ENCODE results near the gene SDF4.
"Not testable (repeated sequence)": the region's sequence is repeated elsewhere in the genome, so short reads cannot be mapped to it uniquely, and the experiment has no call there.

Gene SDF4

DNA sequence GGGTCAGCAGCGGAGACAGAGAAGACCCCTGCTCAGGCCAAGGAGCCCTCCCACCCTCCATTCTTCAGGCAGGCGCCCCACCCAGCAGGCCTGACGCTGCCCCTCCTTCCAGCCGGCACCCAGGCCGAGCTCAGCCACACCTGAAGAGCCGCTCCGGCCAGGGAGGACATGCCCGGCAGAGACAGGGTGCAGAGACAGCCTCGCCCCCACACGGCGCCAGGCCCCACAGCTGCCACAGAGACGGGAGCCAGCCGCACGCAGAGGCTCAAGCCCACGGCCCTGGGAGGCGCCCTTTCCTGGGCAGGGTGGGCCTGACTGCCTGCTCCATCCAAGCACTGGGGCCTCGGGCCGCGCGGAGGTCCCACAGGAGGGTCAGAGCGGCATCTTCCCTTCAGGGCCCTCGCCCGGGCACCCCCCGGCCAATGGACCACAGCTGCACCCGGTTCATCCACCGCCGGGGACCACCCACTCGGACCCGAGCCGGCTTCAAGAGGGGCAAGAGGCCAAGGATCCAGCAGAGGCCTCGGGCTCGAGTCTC lies 52.9 kb downstream of the SDF4 start:
- DNase-seq (ENCODE audit: low spot score), result no peak

DNA sequence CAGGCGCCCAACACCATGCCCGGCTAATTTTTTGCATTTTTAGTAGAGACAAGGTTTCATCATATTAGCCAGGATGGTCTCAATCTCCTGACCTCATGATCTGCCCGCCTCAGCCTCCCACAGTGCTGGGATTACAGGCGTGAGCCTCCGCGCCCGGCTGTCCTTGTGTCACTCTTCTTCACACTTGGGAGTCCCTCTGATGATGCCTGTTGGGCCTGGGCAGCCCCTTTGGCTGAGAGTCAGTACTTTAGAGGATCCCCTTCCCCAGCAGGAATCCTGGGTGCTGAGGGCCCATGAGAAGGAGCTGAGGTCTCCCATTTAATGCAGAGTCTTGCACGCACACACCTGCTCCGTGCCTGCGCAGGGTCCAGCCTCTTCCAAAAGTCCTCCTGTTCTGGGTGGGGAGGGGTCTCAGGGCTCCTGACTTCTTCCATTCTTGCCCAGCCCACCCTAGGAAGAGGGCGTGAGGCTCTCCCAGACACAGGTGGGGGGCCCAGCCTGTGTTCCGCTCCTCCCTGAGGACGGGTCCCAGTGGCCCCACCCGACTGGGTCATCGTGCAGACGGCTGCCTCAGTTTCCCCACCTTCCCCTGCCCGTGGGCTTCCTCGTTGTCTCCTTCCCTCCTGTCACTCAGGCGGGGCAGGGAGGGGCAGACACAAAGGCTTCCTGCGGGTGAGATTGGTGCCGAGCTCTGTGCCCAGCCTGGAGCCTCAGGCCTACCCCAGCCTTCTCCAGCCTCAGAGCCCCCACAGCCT lies 54.2 kb downstream of the SDF4 start:
- no peak for DNase-seq (ENCODE audit: low spot score)

DNA sequence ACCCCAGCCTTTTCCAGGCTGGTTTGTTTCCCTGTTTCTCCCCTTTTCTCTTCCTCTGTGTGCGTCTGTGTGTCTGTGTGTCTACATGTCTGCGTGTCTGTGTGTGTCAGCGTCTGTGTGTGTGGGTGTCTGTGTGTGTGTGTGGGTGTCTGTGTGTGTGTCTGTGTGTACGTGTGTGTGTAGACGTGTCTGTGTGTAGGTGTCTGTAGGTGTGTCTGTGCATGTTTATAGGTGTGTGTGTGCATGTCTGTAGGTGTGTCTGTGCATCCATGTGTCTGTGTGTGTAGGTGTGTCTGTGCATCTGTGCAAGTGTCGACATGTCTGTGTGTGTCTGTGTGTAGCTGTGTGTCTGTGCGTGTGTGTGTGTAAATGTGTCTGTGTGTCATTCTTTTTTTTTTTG lies 54.9 kb downstream of the SDF4 start:
- no peak for DNase-seq (ENCODE audit: low spot score)

DNA sequence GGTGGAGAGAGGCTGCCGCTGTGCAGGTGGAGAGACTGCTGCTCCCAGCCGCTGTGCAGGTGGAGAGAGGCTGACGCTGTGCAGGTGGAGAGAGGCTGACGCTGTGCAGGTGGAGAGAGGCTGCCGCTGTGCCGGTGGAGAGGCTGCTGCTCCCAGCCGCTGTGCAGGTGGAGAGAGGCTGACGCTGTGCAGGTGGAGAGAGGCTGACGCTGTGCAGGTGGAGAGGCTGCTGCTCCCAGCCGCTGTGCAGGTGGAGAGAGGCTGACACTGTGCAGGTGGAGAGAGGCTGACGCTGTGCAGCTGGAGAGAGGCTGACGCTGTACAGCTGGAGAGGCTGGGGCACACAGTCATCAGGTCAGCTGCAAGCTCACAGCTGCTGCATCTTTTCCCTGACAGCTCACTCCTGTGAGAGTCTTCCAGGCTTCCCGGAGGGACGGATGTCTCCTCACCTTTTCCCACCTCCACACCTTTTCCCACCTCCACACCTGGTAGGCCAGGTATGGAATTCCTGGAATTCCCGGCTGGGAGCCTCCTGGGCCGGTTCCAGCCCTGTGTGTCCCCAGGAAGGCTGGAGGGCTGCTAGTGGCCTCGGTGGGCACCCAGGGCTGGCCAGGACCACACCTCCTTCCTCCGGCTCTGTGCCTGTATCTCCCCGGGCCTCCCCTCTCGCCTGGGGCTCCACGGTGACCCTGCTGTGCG lies 55.6 kb downstream of the SDF4 start:
- not testable (repeated sequence) for DNase-seq (ENCODE audit: low spot score)

DNA sequence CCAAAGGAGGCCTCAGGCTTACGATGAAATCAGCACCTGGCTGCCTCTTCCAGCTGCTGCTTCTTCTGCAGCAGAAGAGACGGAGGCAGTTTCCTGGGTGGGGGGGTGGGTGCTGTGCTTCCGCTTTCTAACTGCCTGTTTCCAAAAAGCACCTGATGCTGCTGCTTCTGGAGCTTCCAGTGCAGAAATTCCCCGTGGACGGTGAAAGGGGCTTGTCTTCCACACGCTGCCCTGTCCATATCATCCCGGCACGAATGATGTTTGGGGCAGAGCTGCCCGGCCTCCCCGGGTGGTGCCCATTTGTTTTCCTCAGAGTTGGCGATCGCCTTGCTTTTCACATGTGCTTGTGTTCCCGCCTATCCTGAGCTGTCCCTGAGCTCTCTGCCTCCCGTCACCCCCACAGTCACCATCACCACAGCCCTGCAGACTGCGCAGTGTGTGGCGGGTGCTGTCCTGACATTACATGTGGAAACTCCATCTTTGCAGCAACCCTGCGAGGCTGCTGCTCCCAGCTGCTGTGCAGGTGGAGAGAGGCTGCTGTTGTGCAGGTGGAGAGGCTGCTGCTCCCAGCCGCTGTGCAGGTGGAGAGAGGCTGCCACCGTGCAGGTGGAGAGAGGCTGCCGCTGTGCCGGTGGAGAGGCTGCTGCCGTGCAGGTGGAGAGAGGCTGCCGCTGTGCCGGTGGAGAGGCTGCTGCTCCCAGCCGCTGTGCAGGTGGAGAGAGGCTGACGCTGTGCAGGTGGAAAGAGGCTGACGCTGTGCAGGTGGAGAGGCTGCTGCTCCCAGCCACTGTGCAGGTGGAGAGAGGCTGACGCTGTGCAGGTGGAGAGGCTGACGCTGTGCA lies 56.4 kb downstream of the SDF4 start:
- DNase-seq (ENCODE audit: low spot score), result no peak

DNA sequence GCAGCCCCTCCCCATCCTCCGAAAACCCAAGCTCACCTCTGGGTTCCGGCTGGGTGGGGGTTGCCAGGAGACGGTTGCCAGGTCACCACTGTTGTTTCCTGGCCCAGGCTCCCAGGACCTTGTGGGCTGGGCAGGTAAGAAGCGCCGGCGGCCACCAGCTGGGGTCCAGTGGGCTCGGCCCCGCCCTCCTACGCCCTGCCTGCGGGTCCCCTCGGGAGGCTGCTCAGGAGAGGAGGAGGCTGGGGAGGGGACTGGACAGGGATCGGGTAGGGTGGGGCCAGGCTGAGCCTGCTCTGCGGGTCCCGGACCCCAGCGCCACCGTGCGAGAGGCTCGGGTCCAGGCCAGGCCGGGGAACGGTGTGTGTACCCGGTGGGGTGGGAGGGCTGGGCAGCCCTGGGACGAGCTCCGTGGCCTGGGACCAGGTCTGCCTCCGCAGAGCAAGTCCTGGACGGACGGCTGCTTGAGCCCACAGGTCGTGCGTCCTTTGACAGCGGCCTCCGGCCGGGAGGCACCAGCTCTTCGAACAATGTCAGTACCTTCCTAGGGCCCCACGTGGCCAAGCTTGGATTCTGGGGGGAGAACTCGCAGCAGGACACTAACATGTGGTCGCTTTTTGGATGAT lies 57.9 kb downstream of the SDF4 start, which contains the start of gene TTLL10:
TSS of gene TTLL10 (plus strand) at position 88 of the 623 bp plus-strand sequence. CDS start 5,336 bp downstream, outside the sequence.
- DNase-seq (ENCODE audit: low spot score), result no peak

DNA sequence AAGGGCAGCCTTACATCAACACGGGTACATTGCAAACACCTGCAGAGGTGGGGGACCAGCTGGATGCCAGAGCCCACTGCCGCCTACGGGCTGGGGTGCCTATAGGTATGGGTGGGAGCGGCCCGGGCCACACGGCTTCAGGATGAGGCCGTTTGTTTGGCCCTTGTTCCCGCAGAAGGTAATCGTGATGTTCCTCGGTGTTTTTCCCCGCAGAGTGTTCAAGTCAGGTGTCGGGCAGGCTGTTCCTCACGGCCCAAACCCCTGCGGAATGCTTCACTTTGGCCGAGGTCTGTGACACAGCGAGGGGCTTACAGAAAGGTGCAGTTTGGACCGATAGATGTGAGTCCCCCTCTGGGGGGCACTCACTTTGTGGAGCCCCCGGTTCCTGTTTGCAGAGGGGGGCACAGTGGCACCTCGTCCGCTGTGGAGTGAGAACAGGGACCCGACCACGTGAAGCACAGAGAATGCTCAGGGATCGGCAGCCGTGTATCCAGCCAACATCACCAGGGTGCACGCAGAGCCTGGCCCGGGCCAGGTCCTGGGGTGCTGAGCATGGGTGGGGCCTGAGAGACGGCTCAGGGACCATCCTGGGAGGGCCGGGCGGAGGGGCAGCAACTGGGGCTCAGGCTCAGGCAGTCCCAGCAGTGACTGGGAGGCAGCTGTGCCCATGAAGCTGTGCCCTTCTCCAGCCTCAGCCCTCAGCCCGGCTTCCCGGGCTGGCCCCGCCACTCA lies 58.6 kb downstream of the SDF4 start:
- no peak for DNase-seq (ENCODE audit: low spot score)

DNA sequence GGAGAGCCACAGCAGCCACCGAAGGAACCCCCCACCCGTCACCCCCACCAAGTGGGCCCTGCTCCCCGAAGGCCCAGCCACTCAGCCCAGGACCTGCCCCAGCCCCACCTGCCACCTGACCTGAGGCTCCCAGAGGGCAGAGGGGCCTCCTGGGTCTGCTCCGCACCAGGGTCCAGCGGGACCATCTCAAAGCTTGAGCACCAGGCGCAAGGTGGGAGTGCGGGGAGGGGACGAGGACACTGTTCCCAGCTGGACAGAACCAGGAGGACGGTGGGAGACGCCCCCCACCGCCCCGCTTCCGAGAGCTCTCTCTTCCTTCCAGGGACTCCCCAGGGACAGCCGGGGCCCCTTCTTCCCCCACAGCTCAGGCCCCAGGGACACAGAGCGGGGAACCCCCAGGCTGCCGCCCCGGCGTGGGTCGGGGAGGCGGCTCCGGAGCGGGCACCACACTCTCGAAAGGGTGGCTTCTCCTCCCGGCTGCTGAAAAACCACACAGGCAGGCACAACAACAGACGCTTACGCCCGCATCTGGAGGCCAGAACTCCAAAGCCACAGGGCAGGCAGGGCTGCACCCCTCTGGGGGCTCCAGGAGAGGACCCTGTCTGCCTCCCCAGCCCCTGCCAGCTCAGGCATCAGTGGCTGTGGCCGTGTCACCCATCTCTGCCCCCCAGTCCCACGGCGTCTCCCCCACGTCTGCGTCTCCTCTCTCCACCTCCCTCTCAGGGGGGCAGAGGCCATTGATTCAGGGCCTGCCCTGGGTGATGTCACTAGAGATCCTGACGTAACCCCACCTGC lies 60.1 kb downstream of the SDF4 start:
- DNase-seq (ENCODE audit: low spot score), result no peak

DNA sequence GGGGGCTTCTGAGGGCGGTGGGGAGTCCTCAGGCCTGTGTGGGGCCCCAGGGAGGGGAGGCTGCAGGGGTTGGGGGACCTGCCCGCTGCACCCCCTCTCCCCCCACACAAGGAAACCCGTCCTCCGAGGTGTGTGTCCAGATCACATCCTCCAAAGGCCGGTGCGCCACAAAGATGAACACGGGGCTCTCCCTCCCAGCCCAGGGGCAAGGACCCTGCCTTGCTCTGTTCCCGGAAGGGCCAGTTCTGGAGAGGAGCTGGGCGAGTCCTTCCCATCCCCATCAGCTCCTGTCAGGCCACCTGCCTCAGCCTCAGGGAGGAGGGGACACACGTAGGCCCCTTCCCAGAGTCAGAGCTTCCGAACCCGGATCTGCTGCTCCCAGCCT lies 60.6 kb downstream of the SDF4 start:
- no peak for DNase-seq (ENCODE audit: low spot score)

DNA sequence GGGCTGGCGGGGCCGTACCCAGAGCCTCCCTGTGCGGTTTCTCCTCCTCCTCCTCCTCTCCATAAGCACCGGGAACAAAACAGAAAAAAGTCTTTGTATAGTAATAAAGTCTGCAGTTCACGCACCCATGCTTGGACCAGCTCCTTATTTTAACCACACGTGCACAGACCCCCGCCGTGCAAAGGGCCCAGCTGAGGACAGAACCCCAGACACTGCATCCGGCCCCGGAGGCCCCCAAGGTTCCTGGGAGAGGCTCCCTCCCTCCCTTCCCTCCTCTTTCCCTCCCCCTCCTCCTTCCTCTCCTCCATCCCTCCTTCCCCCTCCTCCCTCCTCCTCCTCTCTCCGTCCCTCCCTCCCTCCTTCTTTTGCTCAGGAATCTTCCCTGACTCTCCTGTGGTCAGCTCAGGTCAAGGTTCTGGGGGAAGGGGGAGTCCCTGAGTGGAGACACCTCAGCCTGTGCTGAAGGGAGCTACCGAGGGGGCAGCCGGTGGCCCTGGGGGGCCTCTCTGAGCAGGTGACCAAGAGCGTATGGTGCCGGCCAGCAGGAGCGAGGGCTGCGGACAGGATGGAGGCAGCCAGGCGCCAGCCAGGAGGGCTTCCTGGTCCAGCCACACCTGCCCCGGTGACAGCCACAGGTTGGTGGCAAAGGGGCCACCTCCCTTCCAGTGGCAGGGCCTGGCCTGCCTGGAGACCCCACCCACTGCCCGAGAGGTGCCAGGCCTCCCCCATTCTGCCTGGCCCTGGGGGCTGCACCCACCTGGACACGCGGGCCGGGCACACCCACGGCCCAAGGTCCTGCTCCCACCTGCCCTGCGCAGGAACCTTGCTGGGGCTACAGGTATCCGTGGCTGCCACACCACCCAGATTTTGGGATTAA lies 61.3 kb downstream of the SDF4 start:
- DNase-seq (ENCODE audit: low spot score), result no peak

DNA sequence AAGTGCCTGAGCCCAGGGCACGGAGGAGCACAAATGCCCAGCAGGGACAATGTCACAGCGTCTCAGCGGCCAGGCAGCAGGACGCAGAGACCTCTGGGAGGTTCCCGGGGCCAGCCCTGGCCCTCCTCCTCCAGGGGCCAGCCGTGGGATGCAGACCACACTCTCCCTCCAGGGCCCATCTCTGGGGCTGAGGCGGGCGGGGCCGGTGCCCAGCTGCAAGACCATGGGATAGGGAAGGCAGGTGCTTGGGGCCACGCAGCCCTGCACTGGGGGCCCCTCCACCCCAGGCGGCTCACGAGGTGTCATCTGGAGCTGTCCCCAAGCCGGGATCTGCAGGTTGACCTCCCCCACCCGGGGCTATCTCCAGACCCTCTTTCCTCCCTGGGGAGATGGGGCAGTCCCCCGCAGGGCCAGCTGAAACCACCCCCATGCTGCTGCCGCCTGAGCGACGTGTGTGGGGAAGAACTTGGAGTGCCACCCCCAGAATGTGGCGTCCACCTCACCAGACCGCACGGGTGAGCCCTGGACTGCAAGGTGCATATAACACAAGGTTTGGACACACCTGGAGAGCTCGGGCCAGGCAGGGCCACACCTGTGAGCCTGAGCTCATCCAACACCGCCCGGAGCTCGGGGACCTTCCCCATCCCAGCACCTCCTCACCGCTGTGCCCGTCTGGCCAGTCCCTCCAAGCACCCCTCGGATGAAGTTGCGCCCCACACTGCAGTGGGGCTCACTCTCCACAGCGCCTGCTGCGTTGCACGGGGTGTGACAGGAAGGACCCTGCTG lies 62.2 kb downstream of the SDF4 start:
- no peak for DNase-seq (ENCODE audit: low spot score)

DNA sequence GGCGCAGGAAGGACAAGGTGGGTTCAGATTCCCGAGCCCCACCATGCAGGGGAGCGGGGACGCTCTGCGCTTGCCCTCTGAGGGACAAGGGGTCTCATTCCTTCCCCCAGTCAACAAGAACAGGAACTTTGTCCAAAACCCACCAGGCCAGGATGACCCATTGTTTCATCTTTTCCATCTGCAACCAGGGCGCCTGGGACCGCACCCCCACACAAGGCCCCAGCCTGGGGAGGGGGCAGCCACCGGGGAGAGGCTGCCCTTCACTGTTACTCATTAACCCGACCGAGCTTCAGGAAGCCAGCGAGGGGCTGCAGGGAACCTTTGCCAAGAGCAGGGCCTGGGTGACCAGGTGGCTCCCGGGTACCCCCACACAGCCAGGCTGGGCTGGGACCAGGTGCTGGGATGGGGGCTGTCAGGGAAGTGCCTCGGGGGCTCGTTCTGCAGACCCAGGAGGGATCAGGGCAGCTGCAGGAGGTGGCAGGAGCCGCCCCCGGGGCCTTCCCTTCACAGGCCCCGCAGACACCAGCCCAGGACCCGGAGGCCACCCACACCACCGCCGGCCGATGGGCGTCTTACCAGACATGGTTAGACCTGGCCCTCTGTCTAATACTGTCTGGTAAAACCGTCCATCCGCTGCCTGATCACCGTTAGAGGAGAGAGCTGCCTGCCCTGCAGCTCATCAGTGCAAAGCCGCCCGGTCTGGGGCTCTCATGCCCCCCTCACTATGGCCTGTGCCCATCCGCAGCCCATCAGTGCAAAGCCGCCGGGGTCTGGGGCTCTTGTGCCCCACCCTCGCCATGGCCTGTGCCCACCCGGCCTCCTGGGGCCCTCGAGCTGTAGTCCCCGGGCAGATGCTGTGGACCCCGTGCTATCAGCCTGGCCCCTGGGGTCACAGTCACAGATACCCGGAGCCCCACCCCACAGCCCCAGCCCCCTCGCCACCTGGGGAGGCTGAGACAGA lies 63.1 kb downstream of the SDF4 start:
- DNase-seq (ENCODE audit: low spot score), result no peak

DNA sequence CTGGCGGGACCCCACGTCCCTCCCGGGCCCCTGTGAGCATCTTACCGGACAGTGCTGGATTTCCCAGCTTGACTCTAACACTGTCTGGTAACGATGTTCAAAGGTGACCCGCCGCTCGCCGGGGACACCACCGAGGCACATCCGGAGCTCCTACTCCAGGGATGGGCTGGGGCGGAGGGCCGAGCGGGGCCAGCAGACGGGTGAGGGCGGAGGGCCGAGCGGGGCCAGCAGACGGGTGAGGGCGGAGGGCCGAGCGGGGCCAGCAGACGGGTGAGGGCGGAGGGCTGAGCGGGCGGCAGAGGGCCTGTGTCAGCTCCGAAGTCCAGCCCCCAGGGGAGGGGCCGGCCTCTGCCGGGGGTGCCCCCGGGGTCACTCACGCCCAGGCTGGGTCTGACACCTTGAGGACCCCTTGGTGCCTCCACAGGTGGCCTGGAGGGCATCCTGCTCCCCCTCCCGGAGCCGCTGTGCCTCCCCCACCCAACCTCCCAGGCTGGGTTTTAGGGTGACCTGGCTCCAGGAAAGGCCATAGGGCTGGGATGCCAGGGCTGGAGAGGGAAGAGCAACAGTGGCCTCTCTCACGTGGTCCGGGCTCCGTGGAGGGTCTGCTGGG lies 63.9 kb downstream of the SDF4 start:
- no peak for DNase-seq (ENCODE audit: low spot score)

DNA sequence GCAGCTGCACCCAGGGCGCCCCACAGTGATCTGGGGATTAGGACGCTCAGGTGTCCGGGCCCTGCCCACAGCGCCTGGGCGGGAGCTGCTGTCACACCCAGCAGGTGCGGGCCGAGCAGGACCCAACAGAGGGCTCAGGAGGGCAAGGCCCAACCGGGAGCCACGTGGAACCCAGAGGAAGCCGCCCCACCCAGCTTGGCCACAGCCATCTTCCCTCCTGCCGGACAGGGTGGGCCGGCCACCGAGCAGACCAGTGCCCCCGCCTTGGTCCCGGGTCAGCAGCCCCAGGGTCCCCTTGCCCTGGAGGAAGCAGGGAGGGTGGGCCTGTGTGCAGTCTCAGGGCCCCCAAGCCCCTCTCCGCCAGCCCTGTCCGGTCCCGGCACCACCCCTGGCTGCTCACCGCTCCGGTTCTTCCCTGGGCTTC lies 64.4 kb downstream of the SDF4 start:
- no peak for DNase-seq (ENCODE audit: low spot score)

All from globus pallidus (tissue), 1 donor.